GM12801 (cell line): ENCODE measurements around the gene COX15.

Source experiments
- CTCF ChIP-seq: IDR thresholded peaks from one replicate; pipeline ENCODE4 v1.5.1; 2011; ENCODE audit warnings: control low read depth; ENCODE audit not compliant: insufficient read length; ENCODE audit errors: extremely low read depth

COX15 gene

GRCh38 chr10:99682752-99683151 lies 49.2 kb downstream of the COX15 start:
- no peak for TF ChIP-seq CTCF
